NK-92 treated with Interleukin-12 subunit alpha and Interleukin-12 subunit beta, amount 100 ng/mL, for 24 hours (cell line): ENCODE data around the gene TLCD4.
"Not testable (repeated sequence)": the region's sequence is repeated elsewhere in the genome, so short reads cannot be mapped to it uniquely, and the experiment has no call there.

Source experiments
- DNase-seq: peaks from one replicate; lab custom pipeline; 2025; lab: John Stamatoyannopoulos, UW

The TLCD4 gene, protein sequence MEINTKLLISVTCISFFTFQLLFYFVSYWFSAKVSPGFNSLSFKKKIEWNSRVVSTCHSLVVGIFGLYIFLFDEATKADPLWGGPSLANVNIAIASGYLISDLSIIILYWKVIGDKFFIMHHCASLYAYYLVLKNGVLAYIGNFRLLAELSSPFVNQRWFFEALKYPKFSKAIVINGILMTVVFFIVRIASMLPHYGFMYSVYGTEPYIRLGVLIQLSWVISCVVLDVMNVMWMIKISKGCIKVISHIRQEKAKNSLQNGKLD

GRCh38 chr1:95117207-95118066 is at the start of gene TLCD4:
TSS of gene TLCD4 (plus strand) at chr1:95117355. CDS start at chr1:95143902, 26,547 bp downstream.
- no peak for DNase-seq

DNA sequence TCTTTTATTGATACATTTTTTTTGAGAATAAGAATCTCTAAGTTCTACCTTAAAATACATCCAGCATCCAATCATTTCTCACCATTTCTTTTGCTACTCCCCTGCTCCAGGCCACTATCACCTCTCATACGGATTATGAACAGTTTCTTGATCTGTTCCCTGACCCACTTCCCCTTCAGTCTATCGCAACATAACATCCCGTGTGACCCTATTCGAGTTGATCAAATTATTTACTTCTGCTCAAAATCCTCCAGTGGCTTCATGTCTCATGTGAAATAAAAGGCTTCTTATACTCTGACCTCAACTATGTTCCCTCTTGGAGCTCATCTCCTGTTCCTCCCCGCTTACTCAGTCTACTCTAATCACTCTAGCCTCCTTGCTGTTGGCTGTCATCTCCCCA is 49.6 kb upstream of the TLCD4 start:
- DNase-seq: no peak

DNA sequence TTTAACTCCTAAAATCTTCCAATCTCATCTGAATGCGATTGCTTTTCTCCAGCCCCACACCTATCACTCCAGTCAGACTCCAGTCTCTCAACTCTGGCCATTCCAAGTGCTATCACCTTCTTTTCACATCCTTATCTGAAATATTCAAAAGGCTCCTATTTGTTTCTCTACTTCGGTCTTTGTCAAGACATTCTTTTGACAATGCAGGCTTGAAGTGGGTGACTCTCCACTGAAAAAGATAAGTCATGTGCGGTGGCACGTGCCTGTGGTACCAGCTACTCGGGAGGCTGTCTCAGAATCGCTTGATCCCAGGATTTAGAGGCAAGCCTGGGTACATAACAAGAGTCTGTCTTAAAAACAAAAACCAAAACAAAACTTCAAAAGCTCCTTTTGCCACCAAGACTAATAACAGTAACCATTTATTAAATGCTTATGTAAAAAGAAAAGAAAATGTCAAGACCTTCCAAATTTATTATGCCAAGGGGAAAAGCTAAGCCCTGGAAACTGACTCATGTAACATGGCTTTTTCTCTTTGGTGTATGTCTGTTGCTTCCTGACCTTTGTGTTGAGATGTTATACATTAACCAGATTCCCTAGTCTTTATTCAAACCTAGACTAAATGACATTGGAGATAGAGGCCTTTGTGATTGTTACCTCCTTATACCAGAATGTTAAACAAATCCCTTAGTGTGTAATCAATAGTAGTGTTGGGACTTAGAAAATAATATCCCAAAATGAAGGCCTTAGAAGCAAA is 48.0 kb upstream of the TLCD4 start:
- no peak for DNase-seq

DNA sequence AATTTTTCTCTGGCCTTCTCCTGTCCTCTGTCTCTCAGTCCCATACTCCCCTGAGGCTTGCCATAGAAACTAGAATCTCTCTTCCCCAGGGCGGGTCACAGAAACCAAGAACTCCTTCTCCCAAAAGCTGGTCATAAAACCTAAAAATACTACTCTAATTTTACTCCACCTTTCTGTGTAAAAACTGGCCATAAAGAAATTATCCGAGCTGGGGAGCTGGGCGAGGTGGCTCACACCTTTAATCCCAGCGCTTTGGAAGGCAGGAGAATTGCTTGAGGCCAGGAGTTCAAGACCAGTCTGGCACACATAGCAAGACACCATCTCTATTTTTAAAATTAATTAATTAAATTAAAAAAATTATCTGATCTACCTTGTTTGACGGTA is 47.5 kb upstream of the TLCD4 start:
- DNase-seq: no peak

DNA sequence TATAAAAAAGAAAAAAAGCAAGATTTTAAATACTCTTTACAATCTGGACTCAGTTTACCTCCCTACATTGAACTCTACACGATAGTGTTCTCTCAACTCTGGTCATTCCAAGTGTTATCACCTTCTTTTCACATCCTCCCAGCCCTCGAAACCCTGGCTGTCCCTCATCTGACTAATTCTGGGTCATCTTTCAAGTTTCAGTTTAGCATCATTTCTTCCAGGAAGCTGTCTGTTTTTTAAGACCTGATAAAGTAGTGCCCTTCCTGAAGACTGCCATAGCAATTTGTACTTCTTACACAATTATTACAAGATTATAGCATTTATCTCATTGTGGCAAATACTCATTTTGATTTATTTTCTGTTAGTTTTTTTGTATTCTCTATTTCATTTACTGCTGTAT is 45.6 kb upstream of the TLCD4 start:
- DNase-seq: no peak

DNA sequence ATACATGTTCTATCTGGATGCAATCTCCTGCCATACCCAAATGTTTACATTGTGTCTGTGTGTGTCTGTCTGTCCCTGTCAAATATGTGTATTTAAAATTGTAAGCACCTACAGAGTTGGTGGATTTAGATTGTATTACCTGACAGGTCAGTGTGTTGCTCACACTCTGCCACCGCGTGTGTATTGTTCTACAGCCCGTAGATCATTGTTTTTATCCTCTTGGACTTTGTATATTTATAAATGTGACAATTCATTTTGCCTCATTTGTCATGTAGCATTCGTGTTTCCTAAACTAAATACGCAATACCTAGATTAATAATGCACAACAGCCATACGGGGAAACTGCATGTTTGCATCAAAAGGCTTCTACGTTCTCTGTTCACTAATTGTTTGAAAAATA is 45.0 kb upstream of the TLCD4 start:
- no peak for DNase-seq

DNA sequence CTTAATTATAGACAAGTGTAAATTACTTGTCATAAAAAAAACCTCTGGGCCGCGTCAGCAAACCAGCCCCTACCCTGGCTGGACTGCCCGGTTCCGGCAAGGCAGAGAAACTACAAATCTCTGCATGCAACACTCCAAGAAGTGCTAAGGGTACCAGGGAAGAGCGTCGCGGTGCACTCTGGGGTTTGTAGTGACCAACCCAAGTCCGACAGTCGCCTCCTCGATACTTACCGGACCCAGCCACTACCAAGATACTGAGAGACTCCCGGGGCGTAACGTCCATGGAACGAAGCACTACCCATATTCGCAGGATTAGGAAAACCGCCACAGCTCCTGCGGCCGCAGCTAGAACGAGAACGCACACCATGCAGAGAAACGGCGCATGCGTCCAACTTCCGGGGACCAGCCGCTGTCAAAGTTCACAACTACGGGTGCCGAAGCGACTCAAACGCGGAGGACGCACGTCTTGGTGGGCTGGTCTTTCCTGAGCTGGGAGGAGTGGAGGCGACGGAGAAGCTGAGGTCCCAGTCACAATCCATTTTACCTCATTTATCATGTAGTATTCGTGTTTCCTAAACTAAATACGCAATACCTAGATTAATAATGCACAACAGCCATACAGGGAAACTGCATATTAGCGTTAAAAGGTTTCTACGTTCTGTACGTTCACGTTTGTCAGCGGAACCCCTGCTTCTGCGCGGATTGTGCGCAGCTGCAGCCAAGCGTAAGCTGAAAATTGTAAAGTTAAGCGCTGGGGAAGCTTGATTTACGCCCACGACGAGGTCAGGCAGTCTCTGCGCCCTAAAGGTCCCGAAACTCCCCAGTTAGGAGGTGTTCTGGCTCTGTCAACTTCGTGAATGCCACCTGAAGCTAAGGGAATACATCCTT is 44.4 kb upstream of the TLCD4 start, which contains the start of gene ALG14:
Gene ALG14 (minus strand): TSS at position 420 of the 888 bp plus-strand sequence. CDS start 53 bp downstream, at position 367.
- DNase-seq: peak; percentile 85

GRCh38 chr1:95073446-95073845 is 43.7 kb upstream of the TLCD4 start:
- DNase-seq: no peak

- no peak for DNase-seq
Observed at GRCh38 chr1:95076034-95076433, 41.1 kb upstream of the TLCD4 start.

DNA sequence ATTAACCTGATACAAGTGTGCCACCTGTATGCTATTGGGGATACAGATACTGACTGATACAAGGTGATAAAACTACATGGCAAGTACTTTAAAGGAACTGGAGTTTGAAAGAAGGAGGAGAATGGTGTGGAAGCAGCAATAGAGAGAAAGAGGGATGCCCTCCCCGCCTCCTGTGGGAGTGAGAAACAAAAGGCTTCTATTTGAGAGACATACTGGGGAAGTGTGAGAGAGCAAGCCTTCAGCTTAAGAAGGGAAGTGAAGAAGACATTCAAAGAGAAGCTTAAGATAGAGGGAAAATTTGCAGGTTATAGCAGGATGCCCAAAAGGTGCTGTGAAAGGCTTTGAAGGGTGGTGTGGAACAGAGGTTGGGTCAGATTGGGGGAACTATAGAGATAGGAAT is 36.7 kb upstream of the TLCD4 start:
- DNase-seq: no peak

- DNase-seq: no peak
Observed at GRCh38 chr1:95080879-95081278, 36.3 kb upstream of the TLCD4 start.

DNA sequence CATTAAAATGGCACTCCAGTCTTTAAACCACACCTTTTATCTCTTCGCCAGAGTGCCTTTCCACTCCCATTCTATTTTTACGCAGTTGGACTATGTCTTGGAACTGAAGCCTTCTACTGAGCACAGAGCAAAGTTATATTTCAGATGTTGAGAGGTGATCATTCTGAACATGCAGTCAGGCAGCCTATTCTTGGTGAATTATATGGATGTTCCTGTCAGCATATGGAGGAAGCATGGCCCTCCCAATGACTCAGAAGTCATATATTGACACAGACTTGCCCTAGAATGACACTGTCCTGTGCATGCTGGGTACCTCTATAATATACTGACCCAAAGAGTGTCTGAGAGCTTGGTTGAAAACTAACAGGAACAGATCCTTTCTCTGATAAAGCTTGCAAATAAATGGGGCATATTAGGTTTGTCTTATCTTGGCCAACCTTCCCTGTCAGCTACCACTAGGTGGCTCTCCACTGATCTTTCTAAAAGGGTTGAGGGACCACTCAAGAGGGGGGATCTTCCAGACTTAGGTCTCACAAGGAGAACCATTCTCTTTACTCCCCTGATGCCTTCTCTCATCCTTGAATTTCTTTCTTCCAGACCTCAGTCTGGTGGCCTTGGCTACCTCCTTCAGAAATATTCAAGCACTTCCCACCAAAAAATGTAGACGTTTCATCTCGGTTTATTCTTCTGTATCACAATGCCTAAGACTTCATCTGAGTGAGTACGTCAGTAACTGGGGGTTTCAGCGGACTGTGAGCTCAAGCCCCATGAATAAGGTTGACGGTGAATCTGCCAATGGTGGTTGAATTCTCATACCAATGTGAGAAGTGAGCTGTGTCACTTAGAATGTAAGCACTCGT is 32.6 kb upstream of the TLCD4 start:
- DNase-seq: peak; percentile 2

DNA sequence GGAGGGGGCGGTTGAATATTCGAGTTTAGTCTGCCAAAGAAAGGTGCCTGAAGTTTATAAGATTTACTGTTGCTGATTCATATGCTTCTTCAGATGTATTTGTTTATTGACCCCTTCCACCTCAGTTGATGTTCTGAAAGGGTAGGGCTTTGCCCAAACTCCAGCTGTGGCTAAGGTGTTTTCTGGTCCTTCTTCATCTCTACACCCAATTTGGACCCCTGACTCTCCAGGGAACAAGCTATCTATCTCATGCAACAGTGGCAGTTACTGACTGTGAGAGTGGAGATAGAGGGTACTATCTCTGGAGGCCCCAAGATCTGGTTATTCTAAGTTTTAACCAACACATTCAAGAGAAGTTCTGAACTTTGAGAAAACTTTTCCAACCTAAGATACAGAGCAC is 31.8 kb upstream of the TLCD4 start:
- no peak for DNase-seq

- DNase-seq: no peak
Observed at GRCh38 chr1:95086949-95087533, 30.1 kb upstream of the TLCD4 start.

- DNase-seq: no peak
Observed at GRCh38 chr1:95088303-95088702, 28.9 kb upstream of the TLCD4 start.

DNA sequence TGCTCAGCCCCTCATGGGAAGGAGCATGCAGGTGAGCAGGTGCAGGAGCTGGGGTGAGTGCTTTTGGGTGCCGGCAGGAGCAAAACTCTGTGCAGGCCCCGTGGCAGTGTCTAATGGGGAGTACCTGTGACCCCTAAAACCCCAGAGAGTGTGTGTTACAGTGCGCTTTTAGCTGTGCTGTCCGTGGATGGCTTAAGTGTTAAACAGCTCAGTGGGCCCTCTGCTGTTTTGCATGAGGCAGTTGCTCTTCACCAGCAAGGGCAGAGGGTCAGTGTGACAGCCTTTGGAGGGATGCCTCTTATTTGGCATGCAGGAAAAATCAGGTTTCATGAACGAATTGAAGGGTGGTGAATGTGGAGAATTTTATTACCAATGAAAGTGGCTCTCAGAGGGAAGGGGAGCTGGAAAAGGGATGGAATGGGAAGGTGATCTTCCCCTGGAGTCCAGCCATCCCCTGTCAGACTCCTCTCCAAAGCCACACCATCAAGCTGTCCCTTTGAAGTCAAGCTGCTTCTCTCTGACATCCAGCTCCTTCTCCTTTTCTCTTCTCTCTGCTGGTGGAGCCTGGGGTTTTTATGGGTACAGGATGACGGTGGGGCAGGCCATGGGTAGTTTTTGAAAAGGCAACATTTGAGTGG is 27.4 kb upstream of the TLCD4 start:
- DNase-seq: no peak

DNA sequence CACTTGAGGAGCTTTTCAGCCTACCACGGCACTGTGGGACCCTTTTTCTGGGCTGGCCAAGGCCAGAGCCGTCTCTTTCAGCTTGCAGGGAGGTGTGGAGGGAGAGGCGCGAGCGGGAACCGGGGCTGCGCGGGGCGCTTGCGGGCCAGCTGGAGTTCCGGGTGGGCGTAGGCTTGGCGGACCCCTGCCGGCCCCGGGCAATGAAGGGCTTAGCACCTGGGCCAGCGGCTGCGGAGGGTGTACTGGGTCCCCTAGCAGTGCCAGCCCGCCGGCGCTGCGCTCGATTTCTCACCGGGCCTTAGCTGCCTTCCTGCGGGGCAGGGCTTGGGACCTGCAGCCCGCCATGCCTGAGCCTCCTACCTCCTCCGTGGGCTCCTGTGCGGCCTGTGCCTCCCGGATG is 25.9 kb upstream of the TLCD4 start:
- DNase-seq: not testable (repeated sequence)

- DNase-seq: not testable (repeated sequence)
Observed at GRCh38 chr1:95092891-95093290, 24.3 kb upstream of the TLCD4 start.

DNA sequence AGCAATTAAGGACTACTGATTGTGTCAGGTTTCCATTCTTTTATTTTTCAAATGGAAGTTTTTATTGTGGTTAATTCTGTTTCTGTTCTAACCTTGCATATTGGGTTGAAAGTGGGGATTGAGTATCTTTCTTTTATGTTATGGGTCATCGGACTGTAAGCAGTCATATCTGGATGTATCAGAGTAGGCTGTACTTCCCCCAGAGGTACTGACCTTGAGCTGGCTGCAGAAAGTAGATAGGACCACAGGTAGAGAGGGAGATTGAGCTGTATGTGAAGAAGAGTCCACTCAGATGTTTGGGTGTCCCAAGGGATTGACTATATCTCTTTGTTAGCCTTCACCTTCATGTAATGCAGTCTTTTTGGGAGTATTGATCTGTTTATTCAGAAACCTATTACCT is 23.9 kb upstream of the TLCD4 start:
- no peak for DNase-seq

GRCh38 chr1:95094923-95095322 is 22.2 kb upstream of the TLCD4 start:
- no peak for DNase-seq
